Vagina (tissue), 2 donors: ENCODE data around the gene PPP1R36. TPM values are rescaled to one million over a fixed set of nuclear protein-coding genes. Genes with fewer than 3 reads are reported as not detected.
"Not testable (repeated sequence)": the region's sequence is repeated elsewhere in the genome, so short reads cannot be mapped to it uniquely, and the experiment has no call there.

Source experiments
- DNase-seq, 2 donors: peaks; one replicate each; pipeline ENCODE4 v3.0.0-alpha.2; 2017; ENCODE audit errors: extremely low spot score in 2 of 2
- H3K27ac ChIP-seq: fragments of 200-600 bp; sonication (generic); one replicate; pipeline ENCODE4 v1.5.1; 2019
- H3K27me3 ChIP-seq: fragments of 200-600 bp; sonication (generic); one replicate; pipeline ENCODE4 v1.5.1; 2019
- H3K36me3 ChIP-seq, 2 donors: fragments of 200-600 bp; sonication (generic); one replicate each; pipeline ENCODE4 v1.5.1; 2017 to 2019
- H3K4me1 ChIP-seq: fragments of 200-600 bp; sonication (generic); one replicate; pipeline ENCODE4 v1.5.1; 2019
- H3K4me3 ChIP-seq, 2 donors: fragments of 200-600 bp; sonication (generic); 1 replicate in 1 of 2; 2 replicates in 1 of 2; pipeline ENCODE4 v1.5.1; 2016 to 2019
- H3K9me3 ChIP-seq: fragments of 200-600 bp; sonication (generic); one replicate; pipeline ENCODE4 v1.5.1; 2019
- POLR2A ChIP-seq, 2 donors: fragments of 450-650 bp; IDR thresholded peaks; one replicate each; pipeline ENCODE4 v1.6.1; 2017; ENCODE audit warnings: antibody characterized with exemption in 2 of 2, mild to moderate bottlenecking in 2 of 2, moderate library complexity in 2 of 2
- POLR2AphosphoS5 ChIP-seq, 2 donors: sonication (generic); formaldehyde crosslinking; IDR thresholded peaks; one replicate each; pipeline ENCODE4 v1.9.0; 2017; ENCODE audit warnings: antibody characterized with exemption in 2 of 2, mild to moderate bottlenecking in 2 of 2, low read depth in 1 of 2; ENCODE audit not compliant: insufficient read depth in 1 of 2
- intact Hi-C: fragments of 100-400 bp; cut with DNase I; formaldehyde crosslinking; loops from one replicate; pipeline ENCODE4 v1.15.1; 2023
- total RNA-seq: library from RNA; depleted of rRNA; stranded (reverse); fragments of >200 nt; gene quantifications from one replicate; pipeline ENCODE4 v1.2.3, GENCODE V29; 2016
- TF ChIP-seq, protein P1 (sequence below), 3 experiments: fragments of 450-650 bp in 2 of 3; fragments of 200-600 bp in 1 of 3; sonication (generic) in 1 of 3; IDR thresholded peaks; one replicate each; pipeline ENCODE4 v1.5.1; 2017 to 2019; ENCODE audit warnings: antibody characterized with exemption in 3 of 3, mild to moderate bottlenecking in 2 of 3, moderate library complexity in 2 of 3

PPP1R36 gene
- total RNA-seq, 1 donor from 2014 or later: not detected

DNA sequence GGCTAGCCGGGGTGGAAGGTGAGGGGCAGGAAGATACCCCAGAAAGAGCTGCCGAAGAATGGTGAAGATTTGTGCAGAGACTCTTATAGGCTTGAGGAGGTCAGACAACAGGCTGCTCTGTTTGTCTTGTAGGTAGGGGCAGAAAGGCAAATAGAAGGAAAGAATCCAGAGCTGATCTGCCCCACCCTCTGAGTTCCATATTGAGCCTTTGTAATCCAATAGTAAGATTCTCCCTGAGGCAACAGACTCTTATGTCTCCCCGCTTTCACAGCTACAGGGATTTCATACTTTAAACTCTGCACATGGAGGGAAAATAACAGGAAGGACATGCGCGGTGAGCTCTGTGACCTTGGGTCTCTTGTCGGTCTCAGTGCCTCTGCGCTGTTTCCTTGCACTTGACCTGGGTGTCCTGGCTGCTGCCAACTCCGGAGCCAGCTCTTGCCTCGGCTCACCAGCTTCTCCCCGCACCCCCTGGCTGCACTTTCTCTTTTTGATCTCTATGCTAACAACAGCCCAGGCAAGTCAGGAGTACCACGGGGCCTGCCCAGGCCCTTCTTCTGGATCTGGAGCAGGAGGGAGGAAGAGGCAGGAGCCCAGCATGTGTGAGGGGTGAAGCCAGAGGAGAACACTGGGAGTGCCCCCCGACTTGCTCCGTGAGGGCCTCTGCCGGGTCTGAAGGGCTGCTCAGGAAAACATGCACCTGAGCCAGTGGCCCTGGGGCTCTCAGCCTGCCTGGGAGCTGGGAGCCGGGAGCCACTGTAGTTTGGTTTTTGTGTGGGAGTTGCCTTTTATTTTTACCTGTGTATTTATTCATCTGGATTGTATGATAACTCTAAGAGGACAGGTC is 75.8 kb downstream of the PPP1R36 start:
- TF ChIP-seq POLR2A (IDR thresholded peaks at IDR 0.05) (no peak), POLR2AphosphoS5 (IDR thresholded peaks at IDR 0.05; ENCODE audit: insufficient read depth in 1 of 2, low read depth in 1 of 2) (no peak)
- TF ChIP-seq, protein P1, sequence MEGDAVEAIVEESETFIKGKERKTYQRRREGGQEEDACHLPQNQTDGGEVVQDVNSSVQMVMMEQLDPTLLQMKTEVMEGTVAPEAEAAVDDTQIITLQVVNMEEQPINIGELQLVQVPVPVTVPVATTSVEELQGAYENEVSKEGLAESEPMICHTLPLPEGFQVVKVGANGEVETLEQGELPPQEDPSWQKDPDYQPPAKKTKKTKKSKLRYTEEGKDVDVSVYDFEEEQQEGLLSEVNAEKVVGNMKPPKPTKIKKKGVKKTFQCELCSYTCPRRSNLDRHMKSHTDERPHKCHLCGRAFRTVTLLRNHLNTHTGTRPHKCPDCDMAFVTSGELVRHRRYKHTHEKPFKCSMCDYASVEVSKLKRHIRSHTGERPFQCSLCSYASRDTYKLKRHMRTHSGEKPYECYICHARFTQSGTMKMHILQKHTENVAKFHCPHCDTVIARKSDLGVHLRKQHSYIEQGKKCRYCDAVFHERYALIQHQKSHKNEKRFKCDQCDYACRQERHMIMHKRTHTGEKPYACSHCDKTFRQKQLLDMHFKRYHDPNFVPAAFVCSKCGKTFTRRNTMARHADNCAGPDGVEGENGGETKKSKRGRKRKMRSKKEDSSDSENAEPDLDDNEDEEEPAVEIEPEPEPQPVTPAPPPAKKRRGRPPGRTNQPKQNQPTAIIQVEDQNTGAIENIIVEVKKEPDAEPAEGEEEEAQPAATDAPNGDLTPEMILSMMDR (IDR thresholded peaks at IDR 0.05): no peak
- Histone ChIP-seq H3K4me3 (no peak overlapping the region), H3K9me3 (no peaks in the 10 kb centered on the region), H3K27ac (peak overlapping the region; percentile 29), H3K36me3 (no peaks in the 10 kb centered on the region), H3K27me3 (no peaks in the 10 kb centered on the region), H3K4me1 (peaks cover 8% of the 10 kb centered on the region)
- no peak for DNase-seq
- intact Hi-C loops: no loop called here

DNA sequence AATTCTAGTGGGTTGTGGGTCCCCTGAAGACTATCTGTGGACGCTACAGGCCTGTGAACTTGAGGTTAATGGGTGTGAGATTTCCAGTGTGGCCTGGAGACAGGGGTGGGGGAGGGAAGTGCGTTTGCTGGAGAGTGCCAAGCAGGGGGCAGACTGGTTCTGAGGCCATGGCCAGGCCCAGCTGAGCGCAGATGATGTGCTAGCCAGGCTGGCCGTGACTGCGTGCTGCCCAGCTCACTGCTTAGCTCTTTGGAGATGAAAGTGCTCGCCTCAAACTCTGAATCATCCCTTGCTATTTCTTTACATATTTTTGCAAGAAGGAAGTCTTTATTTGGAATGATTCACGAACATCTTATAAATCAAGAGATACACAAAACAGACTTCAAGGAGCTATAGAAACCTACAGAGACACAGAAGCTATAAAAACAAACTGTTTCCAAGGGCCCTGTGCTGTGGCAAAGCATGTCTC is 79.2 kb downstream of the PPP1R36 start:
- no peak for DNase-seq
- Histone ChIP-seq H3K4me3 (no peak overlapping the region), H3K4me1 (peaks cover 8% of the 10 kb centered on the region), H3K36me3 (no peaks in the 10 kb centered on the region), H3K27ac (no peak overlapping the region), H3K9me3 (no peaks in the 10 kb centered on the region), H3K27me3 (no peaks in the 10 kb centered on the region)
- intact Hi-C loops: no loop called here
- TF ChIP-seq, protein P1 (IDR thresholded peaks at IDR 0.05): no peak
- TF ChIP-seq POLR2A (IDR thresholded peaks at IDR 0.05): no peak
- peak in 1 of 2 donors; percentile 31 for TF ChIP-seq POLR2AphosphoS5 (IDR thresholded peaks at IDR 0.05; ENCODE audit: insufficient read depth in 1 of 2, low read depth in 1 of 2)

DNA sequence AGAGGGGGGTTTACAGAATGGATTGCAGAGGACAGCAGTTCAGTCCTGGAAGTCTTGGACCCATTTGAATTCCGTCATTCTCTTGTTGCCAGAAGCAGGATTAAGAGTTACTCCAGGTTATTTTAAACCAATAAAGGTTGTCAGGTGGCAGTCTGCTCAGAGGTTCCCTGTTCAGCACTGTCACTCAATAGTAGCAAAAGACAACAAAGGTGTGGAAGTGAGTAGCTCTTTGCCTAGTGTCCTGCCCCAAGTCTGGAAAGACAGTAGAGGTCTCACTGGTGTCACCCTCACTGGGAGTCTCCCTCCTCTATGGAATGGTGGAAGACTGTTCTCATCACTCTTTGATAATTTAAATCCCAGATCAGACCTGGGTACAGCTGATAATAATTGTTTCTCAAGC is 81.0 kb downstream of the PPP1R36 start:
- H3K4me1 ChIP-seq: peaks cover 5% of the 10 kb centered on the region
- intact Hi-C loops: loop anchor here (10.0 kb wide), 1 partner anchor 96 kb away; no protein-coding TSS in a partner anchor
- H3K36me3 ChIP-seq: no peaks in the 10 kb centered on the region
- DNase-seq: no peak
- H3K4me3 ChIP-seq: no peak overlapping the region
- H3K9me3 ChIP-seq: no peaks in the 10 kb centered on the region
- TF ChIP-seq, protein P1 (IDR thresholded peaks at IDR 0.05): no peak
- H3K27ac ChIP-seq: no peak overlapping the region
- no peaks in the 10 kb centered on the region for H3K27me3 ChIP-seq

DNA sequence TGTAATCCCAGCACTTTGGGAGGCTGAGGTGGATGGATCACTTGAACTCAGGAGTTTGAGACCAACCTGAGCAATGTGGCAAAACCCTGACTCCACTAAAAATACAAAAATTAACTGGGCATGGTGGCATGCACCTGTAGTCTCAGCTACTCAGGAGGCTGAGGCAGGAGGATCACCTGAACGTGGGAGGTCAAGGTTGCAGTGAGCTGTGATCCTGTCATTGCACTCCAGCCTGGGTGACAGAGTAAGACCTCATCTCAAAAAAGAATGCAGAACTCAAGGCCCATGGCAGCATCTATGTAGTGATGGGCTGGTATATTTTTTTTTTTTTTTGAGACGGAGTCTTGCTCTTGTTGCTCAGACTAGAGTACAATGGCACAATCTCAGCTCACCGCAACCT is 81.5 kb downstream of the PPP1R36 start:
- H3K36me3 ChIP-seq, H3K4me3 ChIP-seq, H3K27me3 ChIP-seq, H3K9me3 ChIP-seq, DNase-seq, H3K27ac ChIP-seq, H3K4me1 ChIP-seq: not testable (repeated sequence)
- intact Hi-C loops: loop anchor here (10.0 kb wide), 1 partner anchor 96 kb away; no protein-coding TSS in a partner anchor

DNA sequence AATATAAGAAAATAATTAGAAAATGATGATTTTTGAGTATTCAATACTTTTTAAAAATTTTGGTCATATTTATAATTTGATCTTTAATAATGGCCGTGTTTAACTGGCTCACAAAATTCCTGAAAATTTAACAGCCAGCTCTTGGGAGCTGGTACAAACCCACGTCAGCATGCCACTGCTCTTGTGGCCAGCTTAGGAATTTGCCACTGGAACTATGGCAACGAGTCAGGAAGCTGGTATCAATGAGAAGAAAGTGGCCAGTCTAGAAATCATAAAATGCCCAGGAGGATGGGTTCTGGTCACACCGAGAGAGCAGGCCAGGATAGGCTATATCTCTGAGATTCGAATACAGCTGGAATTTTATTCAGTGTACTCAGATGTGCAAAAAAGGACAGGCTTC is 82.3 kb downstream of the PPP1R36 start:
- Histone ChIP-seq H3K36me3 (no peaks in the 10 kb centered on the region), H3K27ac (no peak overlapping the region), H3K27me3 (no peaks in the 10 kb centered on the region), H3K9me3 (no peaks in the 10 kb centered on the region), H3K4me1 (peaks cover 14% of the 10 kb centered on the region), H3K4me3 (no peak overlapping the region)
- intact Hi-C loops: loop anchor here (10.0 kb wide), 1 partner anchor 97 kb away; no protein-coding TSS in a partner anchor
- no peak for TF ChIP-seq POLR2A (IDR thresholded peaks at IDR 0.05)
- TF ChIP-seq POLR2AphosphoS5 (IDR thresholded peaks at IDR 0.05; ENCODE audit: insufficient read depth in 1 of 2, low read depth in 1 of 2): no peak
- TF ChIP-seq, protein P1 (IDR thresholded peaks at IDR 0.05): no peak
- no peak for DNase-seq
